SU-DHL-6 (cell line): ENCODE measurements around the gene ZNF70.
A peak's percentile ranks its signal among the peaks of the same experiment; 100 is the strongest.

Experiments
- H2AFZ ChIP-seq: fragments of 200-600 bp; sonication (generic); 2 replicates; pipeline ENCODE4 v1.6.1; 2014; ENCODE audit warnings: low read depth, mild to moderate bottlenecking, moderate library complexity, mixed read lengths, antibody characterized with exemption, low read length; ENCODE audit not compliant: severe bottlenecking
- H3F3A ChIP-seq: fragments of 200-600 bp; shearing (Covaris generic); 2 replicates; pipeline ENCODE4 v1.6.0; 2016; ENCODE audit warnings: antibody characterized with exemption, mild to moderate bottlenecking; ENCODE audit not compliant: insufficient read depth
- H3K27ac ChIP-seq: fragments of 200-600 bp; sonication (generic); 2 replicates; pipeline ENCODE4 v1.5.1; 2016; ENCODE audit warnings: low read depth, mild to moderate bottlenecking, low read length, moderate library complexity, mixed read lengths
- H3K27me3 ChIP-seq: fragments of 200-600 bp; sonication (generic), shearing (Covaris generic); 2 replicates; pipeline ENCODE4 v1.6.0; 2014; ENCODE audit warnings: mild to moderate bottlenecking, low read length
- H3K36me3 ChIP-seq: fragments of 200-600 bp; sonication (generic); 2 replicates; pipeline ENCODE4 v1.6.1; 2014; ENCODE audit warnings: mild to moderate bottlenecking, low read length, mixed read lengths
- H3K4me2 ChIP-seq: fragments of 300-600, 200-600 bp; shearing (Covaris generic), sonication (generic); 2 replicates; pipeline ENCODE4 v1.6.0; 2014; ENCODE audit warnings: low read length, low read depth, mild to moderate bottlenecking; ENCODE audit not compliant: poor library complexity, severe bottlenecking
- H3K4me3 ChIP-seq: fragments of 200-600 bp; sonication (generic); 2 replicates; pipeline ENCODE4 v1.5.1; 2014; ENCODE audit warnings: antibody characterized with exemption, low read length, mild to moderate bottlenecking, mixed read lengths; ENCODE audit not compliant: insufficient read depth, poor library complexity, severe bottlenecking
- H3K79me2 ChIP-seq: fragments of 200-600 bp; sonication (generic); 2 replicates; pipeline ENCODE4 v1.6.1; 2014; ENCODE audit warnings: mild to moderate bottlenecking, low read length, moderate library complexity; ENCODE audit not compliant: insufficient read depth
- H3K9ac ChIP-seq: fragments of 200-600 bp; sonication (generic); 2 replicates; pipeline ENCODE4 v1.7.0; 2014; ENCODE audit warnings: mild to moderate bottlenecking, low read length
- H3K9me2 ChIP-seq: fragments of 200-600 bp; sonication (generic); replicated peaks from 2 replicates; pipeline ENCODE4 v1.6.1; 2014; ENCODE audit warnings: low read length; ENCODE audit not compliant: insufficient read depth
- H3K9me3 ChIP-seq: fragments of 200-600 bp; sonication (generic); 2 replicates; pipeline ENCODE4 v1.6.1; 2014; ENCODE audit warnings: low read length, mixed read lengths; ENCODE audit not compliant: insufficient read depth
- H4K20me1 ChIP-seq: fragments of 200-600 bp; sonication (generic); 2 replicates; pipeline ENCODE4 v1.6.1; 2014; ENCODE audit warnings: low read depth, mild to moderate bottlenecking, antibody characterized with exemption, low read length, moderate library complexity, mixed read lengths
- CTCF ChIP-seq: fragments of 200-600 bp; sonication (generic); IDR thresholded peaks from one replicate; pipeline ENCODE4 v1.5.1; 2017; ENCODE audit warnings: antibody characterized with exemption, mild to moderate bottlenecking, low read length, moderate library complexity; ENCODE audit not compliant: insufficient read depth, poor library complexity, severe bottlenecking
- EZH2phosphoT487 ChIP-seq: fragments of 200-600 bp; sonication (generic), shearing (Covaris generic); conservative IDR thresholded peaks from 2 replicates; pipeline ENCODE4 v1.6.1; 2018; ENCODE audit warnings: mild to moderate bottlenecking, antibody characterized with exemption, low read length, moderate library complexity, mixed read lengths

ZNF70 gene

GRCh38 chr22:23774114-23774921 lies 23.4 kb upstream of the ZNF70 start:
- no peaks in the 10 kb centered on the region for H3K36me3 ChIP-seq
- no peaks in the 10 kb centered on the region for H3K27me3 ChIP-seq
- H3K9me3 ChIP-seq, result no peaks in the 10 kb centered on the region
- H3F3A ChIP-seq, result peaks cover 8% of the 10 kb centered on the region
- H4K20me1 ChIP-seq, result no peaks in the 10 kb centered on the region
- TF ChIP-seq EZH2phosphoT487 (no peak), CTCF (no peak)
- no peaks in the 10 kb centered on the region for H3K79me2 ChIP-seq
- no peak overlapping the region for H3K4me3 ChIP-seq
- no peak overlapping the region for H3K9ac ChIP-seq
- H3K27ac ChIP-seq, result no peak overlapping the region
- H3K9me2 ChIP-seq, result no peaks in the 10 kb centered on the region
- H2AFZ ChIP-seq, result no peak overlapping the region
- H3K4me2 ChIP-seq, result no peak overlapping the region

- no peak overlapping the region for H3K4me3 ChIP-seq
- no peak for TF ChIP-seq EZH2phosphoT487
- no peak for TF ChIP-seq CTCF
- H3K9ac ChIP-seq, result no peak overlapping the region
- H3K27me3 ChIP-seq, result no peaks in the 10 kb centered on the region
- H3K79me2 ChIP-seq, result no peaks in the 10 kb centered on the region
- no peaks in the 10 kb centered on the region for H3K36me3 ChIP-seq
- no peaks in the 10 kb centered on the region for H3K9me3 ChIP-seq
- H3K4me2 ChIP-seq, result no peak overlapping the region
- H2AFZ ChIP-seq, result no peak overlapping the region
- H3F3A ChIP-seq, result peaks cover 8% of the 10 kb centered on the region
- no peaks in the 10 kb centered on the region for H4K20me1 ChIP-seq
- H3K9me2 ChIP-seq, result no peaks in the 10 kb centered on the region
- no peak overlapping the region for H3K27ac ChIP-seq
Observed at GRCh38 chr22:23773483-23774113, 22.7 kb upstream of the ZNF70 start.

GRCh38 chr22:23772649-23773473 lies 21.9 kb upstream of the ZNF70 start, which contains the start of gene MMP11:
Gene MMP11, plus strand, starts transcription at chr22:23772849. Its CDS starts 22 bp downstream, at chr22:23772871.
- no peak for TF ChIP-seq CTCF
- TF ChIP-seq EZH2phosphoT487, result no peak
- no peaks in the 10 kb centered on the region for H4K20me1 ChIP-seq
- peak within 1 kb of the TSS; percentile 67 for H3K4me2 ChIP-seq
- no peaks in the 10 kb centered on the region for H3K9me3 ChIP-seq
- H3K9me2 ChIP-seq, result no peaks in the 10 kb centered on the region
- peak within 1 kb of the TSS; percentile 43; the same call in 1 of the 2 replicates for H3K9ac ChIP-seq
- no peaks in the 10 kb centered on the region for H3K36me3 ChIP-seq
- H3K27me3 ChIP-seq, result no peaks in the 10 kb centered on the region
- peak within 1 kb of the TSS; percentile 42 for H3K4me3 ChIP-seq
- no peaks in the 10 kb centered on the region for H3K79me2 ChIP-seq
- no peak within 1 kb of the TSS for H2AFZ ChIP-seq
- no peak within 1 kb of the TSS for H3K27ac ChIP-seq
- H3F3A ChIP-seq, result peaks cover 8% of the 10 kb centered on the region
